Stomach (tissue), 9 donors: ENCODE results near the gene DNAI7. TPM values are rescaled to one million over a fixed set of nuclear protein-coding genes. Genes with fewer than 3 reads are reported as not detected.

Experiments used
- DNase-seq, 2 donors: peaks; one replicate each; pipeline versions ENCODE4 v3.0.0 to v3.0.0-alpha.2; 2013 to 2019
- H3K27ac ChIP-seq, 5 donors: fragments of 200-600 bp in 4 of 5; sonication (generic) in 4 of 5; one replicate each; pipeline ENCODE4 v1.5.1; 2013 to 2019; ENCODE audit warnings: mild to moderate bottlenecking in 1 of 5, moderate library complexity in 1 of 5
- H3K27me3 ChIP-seq, 3 donors: fragments of 200-600 bp; sonication (generic); one replicate each; pipeline ENCODE4 v1.5.1; 2017 to 2019; ENCODE audit warnings: mixed run types in 1 of 3
- H3K36me3 ChIP-seq, 4 donors: fragments of 200-600 bp; sonication (generic); 1 replicate in 3 of 4; 2 replicates in 1 of 4; pipeline ENCODE4 v1.5.1; 2016 to 2019
- H3K4me1 ChIP-seq, 4 donors: fragments of 200-600 bp; sonication (generic); one replicate each; pipeline ENCODE4 v1.5.1; 2016 to 2019
- H3K4me3 ChIP-seq, 4 donors: fragments of 200-600 bp; sonication (generic) in 3 of 4; one replicate each; pipeline ENCODE4 v1.5.1; 2016 to 2019; ENCODE audit warnings: mild to moderate bottlenecking in 1 of 4
- H3K9me3 ChIP-seq, 4 donors: fragments of 200-600 bp; sonication (generic); one replicate each; pipeline ENCODE4 v1.5.1; 2016 to 2019
- CTCF ChIP-seq, 7 experiments: fragments of 450-650 bp in 4 of 7; fragments of 200-600 bp in 3 of 7; sonication (generic) in 3 of 7; IDR thresholded peaks; one replicate each; pipeline ENCODE4 v1.5.1; 2016 to 2019; ENCODE audit warnings: antibody characterized with exemption in 7 of 7, control low read depth in 2 of 7, mild to moderate bottlenecking in 1 of 7
- EP300 ChIP-seq: sonication (generic); formaldehyde crosslinking; IDR thresholded peaks from one replicate; pipeline ENCODE4 v1.6.1; 2017; ENCODE audit warnings: antibody characterized with exemption
- POLR2A ChIP-seq, 4 donors: fragments of 450-650 bp; IDR thresholded peaks; one replicate each; pipeline ENCODE4 v1.6.1; 2016; ENCODE audit warnings: antibody characterized with exemption in 4 of 4, control low read depth in 2 of 4, mild to moderate bottlenecking in 1 of 4, moderate library complexity in 1 of 4
- POLR2AphosphoS5 ChIP-seq, 3 donors: sonication (generic); formaldehyde crosslinking; IDR thresholded peaks; one replicate each; pipeline ENCODE4 v1.6.1; 2016; ENCODE audit warnings: antibody characterized with exemption in 3 of 3
- WGBS, 5 donors: extraction: QIAGEN DNeasy Blood & Tissue Kit in 3 of 5; methylation state at CpG; one replicate each; pipeline versions ENCODE4 v1.1.5 to v1.1.7; 2013 to 2018; 5-methylcytosine and 5-hydroxymethylcytosine counted together
- intact Hi-C: fragments of 100-400 bp; cut with DNase I; formaldehyde crosslinking; loops from one replicate; pipeline ENCODE4 v1.15.1; 2023; ENCODE audit warnings: low total_unique reads
- polyA plus RNA-seq, 3 donors: library from polyadenylated mRNA; stranded (reverse); fragments of 200-250 nt; gene quantifications; one replicate each; pipeline ENCODE4 v1.2.3, GENCODE V29; 2013
- total RNA-seq, 5 donors: library from RNA; depleted of rRNA; stranded (reverse); fragments of >200 nt; gene quantifications; one replicate each; pipeline versions ENCODE4 v1.1.0 to v1.2.3, GENCODE V29; 2014 to 2016
- donor health status: healthy with polysubstance abuse.
- donor health status: Bipolar disorder and iron deficiency.
- donor health status: healthy.

DNAI7 gene
- total and polyA plus RNA-seq, 8 donors, result 0.05 to 2.2 (median 0.37) TPM; not detected in 3

GRCh38 chr12:25121916-25122315 lies 73.0 kb downstream of the DNAI7 start:
- H3K36me3 ChIP-seq, result no peaks in the 10 kb centered on the region
- no peak for TF ChIP-seq POLR2A (IDR thresholded peaks at IDR 0.05)
- no peak for TF ChIP-seq POLR2AphosphoS5 (IDR thresholded peaks at IDR 0.05)
- no peak for TF ChIP-seq EP300
- no peak for DNase-seq
- no peaks in the 10 kb centered on the region for H3K4me1 ChIP-seq
- H3K27me3 ChIP-seq, result no peaks in the 10 kb centered on the region
- intact Hi-C loops, result no loop called here
- no peaks in the 10 kb centered on the region for H3K9me3 ChIP-seq
- H3K27ac ChIP-seq, result no peak overlapping the region
- WGBS, 5 donors, result 79 to 91% (median 88%) methylated on average over 3 of the region's 3 CpGs
- H3K4me3 ChIP-seq, result no peak overlapping the region

GRCh38 chr12:25121110-25121509 lies 73.8 kb downstream of the DNAI7 start:
- no peak for DNase-seq
- no peak overlapping the region for H3K4me3 ChIP-seq
- no peak overlapping the region for H3K27ac ChIP-seq
- no peaks in the 10 kb centered on the region for H3K36me3 ChIP-seq
- TF ChIP-seq POLR2A (IDR thresholded peaks at IDR 0.05), result no peak
- TF ChIP-seq CTCF (IDR thresholded peaks at IDR 0.05), result no peak
- TF ChIP-seq POLR2AphosphoS5 (IDR thresholded peaks at IDR 0.05), result no peak
- TF ChIP-seq EP300, result no peak
- intact Hi-C loops, result no loop called here
- H3K4me1 ChIP-seq, result no peaks in the 10 kb centered on the region
- 89 to 91% (median 90%) methylated on average over 6 of the region's 6 CpGs for WGBS, 5 donors
- H3K9me3 ChIP-seq, result no peaks in the 10 kb centered on the region
- no peaks in the 10 kb centered on the region for H3K27me3 ChIP-seq

- DNase-seq, result no peak
- H3K9me3 ChIP-seq, result no peaks in the 10 kb centered on the region
- no peaks in the 10 kb centered on the region for H3K4me1 ChIP-seq
- intact Hi-C loops, result no loop called here
- no peak overlapping the region for H3K4me3 ChIP-seq
- no peaks in the 10 kb centered on the region for H3K36me3 ChIP-seq
- H3K27ac ChIP-seq, result no peak overlapping the region
- TF ChIP-seq POLR2AphosphoS5 (IDR thresholded peaks at IDR 0.05), result no peak
- TF ChIP-seq POLR2A (IDR thresholded peaks at IDR 0.05), result no peak
- no peak for TF ChIP-seq EP300
- TF ChIP-seq CTCF (IDR thresholded peaks at IDR 0.05), result no peak
- no peaks in the 10 kb centered on the region for H3K27me3 ChIP-seq
- WGBS, 5 donors, result 52 to 77% (median 59%) methylated on average over 1 of the region's 1 CpG
These were observed 75.9 kb downstream of the DNAI7 start for GRCh38 chr12:25119020-25119419.

- H3K36me3 ChIP-seq, result no peaks in the 10 kb centered on the region
- 36 to 53% (median 40%) methylated on average over 2 of the region's 2 CpGs for WGBS, 5 donors
- H3K27me3 ChIP-seq, result no peaks in the 10 kb centered on the region
- intact Hi-C loops, result no loop called here
- H3K4me1 ChIP-seq, result no peaks in the 10 kb centered on the region
- H3K4me3 ChIP-seq, result no peak overlapping the region
- DNase-seq, result no peak
- H3K9me3 ChIP-seq, result no peaks in the 10 kb centered on the region
- H3K27ac ChIP-seq, result no peak overlapping the region
- TF ChIP-seq POLR2AphosphoS5 (IDR thresholded peaks at IDR 0.05) (no peak), POLR2A (IDR thresholded peaks at IDR 0.05) (no peak), EP300 (no peak), CTCF (IDR thresholded peaks at IDR 0.05) (no peak)
These were observed 79.3 kb downstream of the DNAI7 start for GRCh38 chr12:25115677-25116076.

- no peaks in the 10 kb centered on the region for H3K27me3 ChIP-seq
- H3K36me3 ChIP-seq, result no peaks in the 10 kb centered on the region
- H3K9me3 ChIP-seq, result no peaks in the 10 kb centered on the region
- TF ChIP-seq POLR2AphosphoS5 (IDR thresholded peaks at IDR 0.05), result no peak
- TF ChIP-seq POLR2A (IDR thresholded peaks at IDR 0.05), result no peak
- no peak for TF ChIP-seq EP300
- TF ChIP-seq CTCF (IDR thresholded peaks at IDR 0.05), result no peak
- H3K4me1 ChIP-seq, result no peaks in the 10 kb centered on the region
- no peak for DNase-seq
- H3K4me3 ChIP-seq, result no peak overlapping the region
- intact Hi-C loops, result no loop called here
- WGBS, 5 donors, result 60 to 98% (median 95%) methylated on average over 3 of the region's 3 CpGs
- no peak overlapping the region for H3K27ac ChIP-seq
These were observed 81.3 kb downstream of the DNAI7 start for GRCh38 chr12:25113651-25114050.
